Activated T-cell treated with anti-CD3 and anti-CD28 coated beads, Interleukin-2, amount 50 U/mL, for 48 hours (primary cell): ENCODE results near the gene SETBP1.
"Not testable (repeated sequence)": the region's sequence is repeated elsewhere in the genome, so short reads cannot be mapped to it uniquely, and the experiment has no call there.

Experiments used
- DNase-seq, 2 experiments: peaks; one replicate each; pipeline ENCODE4 v3.0.0-alpha.2; 2020

Gene SETBP1

GRCh38 chr18:44796429-44797428 is 116.0 kb downstream of the SETBP1 start:
- no peak for DNase-seq

GRCh38 chr18:44798433-44799048 is 117.9 kb downstream of the SETBP1 start:
- no peak for DNase-seq

- peak; percentile 37 to 38 for DNase-seq
These were observed 118.8 kb downstream of the SETBP1 start for GRCh38 chr18:44799382-44799906.

- DNase-seq: no peak
These were observed 119.3 kb downstream of the SETBP1 start for GRCh38 chr18:44799907-44800421.

GRCh38 chr18:44800766-44801165 is 120.1 kb downstream of the SETBP1 start:
- DNase-seq: not testable (repeated sequence)

GRCh38 chr18:44801781-44802180 is 121.1 kb downstream of the SETBP1 start:
- DNase-seq: no peak

GRCh38 chr18:44802508-44802907 is 121.8 kb downstream of the SETBP1 start:
- no peak for DNase-seq

- DNase-seq: no peak
These were observed 122.4 kb downstream of the SETBP1 start for GRCh38 chr18:44803019-44803650.

- no peak for DNase-seq
These were observed 123.3 kb downstream of the SETBP1 start for GRCh38 chr18:44804033-44804432.

- no peak for DNase-seq
These were observed 124.5 kb downstream of the SETBP1 start for GRCh38 chr18:44805176-44805575.

- no peak for DNase-seq
These were observed 125.0 kb downstream of the SETBP1 start for GRCh38 chr18:44805643-44806042.

- no peak for DNase-seq
These were observed 127.1 kb downstream of the SETBP1 start for GRCh38 chr18:44807766-44808165.

GRCh38 chr18:44811572-44812125 is 131.0 kb downstream of the SETBP1 start:
- DNase-seq: no peak

- DNase-seq: no peak
These were observed 131.7 kb downstream of the SETBP1 start for GRCh38 chr18:44812426-44812825.

GRCh38 chr18:44813586-44813985 is 132.9 kb downstream of the SETBP1 start:
- DNase-seq: no peak

- DNase-seq: no peak
These were observed 134.4 kb downstream of the SETBP1 start for GRCh38 chr18:44815108-44815507.

GRCh38 chr18:44816050-44816449 is 135.4 kb downstream of the SETBP1 start:
- DNase-seq: no peak

- DNase-seq: no peak
These were observed 135.8 kb downstream of the SETBP1 start for GRCh38 chr18:44816477-44816876.

GRCh38 chr18:44817831-44818473 is 137.3 kb downstream of the SETBP1 start:
- no peak for DNase-seq

- DNase-seq: no peak
These were observed 138.1 kb downstream of the SETBP1 start for GRCh38 chr18:44818668-44819403.

GRCh38 chr18:44819944-44820510 is 139.3 kb downstream of the SETBP1 start:
- DNase-seq: no peak
